Ectodermal cell (in vitro differentiated cells): ENCODE data around the gene BACE1-AS.

ENCODE experiments used
- H3K27ac ChIP-seq: 2 replicates; pipeline ENCODE4 v1.7.0; 2013; ENCODE audit warnings: mild to moderate bottlenecking, low read depth, low read length; ENCODE audit not compliant: insufficient read depth, poor library complexity, severe bottlenecking
- H3K27me3 ChIP-seq: 2 replicates; pipeline ENCODE4 v1.7.0; 2013; ENCODE audit warnings: mild to moderate bottlenecking, low read length; ENCODE audit not compliant: insufficient read depth, control insufficient read depth, poor library complexity, severe bottlenecking
- H3K36me3 ChIP-seq: one replicate; pipeline ENCODE4 v1.7.0; 2013; ENCODE audit warnings: low read length; ENCODE audit not compliant: control insufficient read depth, insufficient read depth
- H3K4me1 ChIP-seq: one replicate; pipeline ENCODE4 v1.7.0; 2013; ENCODE audit warnings: low read length; ENCODE audit not compliant: control insufficient read depth, insufficient read depth
- H3K4me3 ChIP-seq: 2 replicates; pipeline ENCODE4 v1.7.0; 2013; ENCODE audit warnings: low read depth, low read length, control low read depth; ENCODE audit not compliant: insufficient read depth
- H3K9me3 ChIP-seq: 2 replicates; pipeline ENCODE4 v1.7.0; 2013; ENCODE audit warnings: mild to moderate bottlenecking, low read length, moderate library complexity; ENCODE audit not compliant: control insufficient read depth
- WGBS, 2 experiments: methylation state at CpG; one replicate each; pipeline ENCODE4 v1.1.7; 2013; ENCODE audit warnings: missing lambda C conversion rate in 2 of 2; 5-methylcytosine and 5-hydroxymethylcytosine counted together

Gene BACE1-AS

DNA sequence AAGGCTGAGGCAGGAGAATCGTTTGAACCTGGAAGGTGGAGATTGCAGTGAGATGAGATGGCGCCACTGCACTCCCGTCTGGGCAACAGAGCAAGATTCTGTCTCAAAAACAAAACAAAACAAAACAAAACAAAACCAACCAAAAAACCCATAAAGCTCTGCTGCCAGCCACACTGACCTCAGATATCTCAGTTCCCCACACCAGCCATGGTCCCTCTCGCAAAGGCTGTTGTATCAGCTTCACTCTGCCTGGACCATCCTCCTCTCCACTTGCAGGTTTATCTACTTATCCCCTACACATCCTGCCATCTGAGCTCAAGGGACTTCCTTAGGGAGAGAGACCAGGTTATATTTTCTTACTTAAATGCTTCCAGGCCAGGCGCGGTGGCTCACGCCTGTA, 11.1 kb downstream of the BACE1-AS start:
- Histone ChIP-seq H3K9me3 (no peaks in the 10 kb centered on the region), H3K27ac (no peak overlapping the region), H3K4me3 (no peak overlapping the region), H3K36me3 (no peaks in the 10 kb centered on the region), H3K27me3 (no peaks in the 10 kb centered on the region), H3K4me1 (peaks cover 22% of the 10 kb centered on the region)
- WGBS, 2 experiments = 85 to 88% methylated on average over 7 of the region's 7 CpGs

DNA sequence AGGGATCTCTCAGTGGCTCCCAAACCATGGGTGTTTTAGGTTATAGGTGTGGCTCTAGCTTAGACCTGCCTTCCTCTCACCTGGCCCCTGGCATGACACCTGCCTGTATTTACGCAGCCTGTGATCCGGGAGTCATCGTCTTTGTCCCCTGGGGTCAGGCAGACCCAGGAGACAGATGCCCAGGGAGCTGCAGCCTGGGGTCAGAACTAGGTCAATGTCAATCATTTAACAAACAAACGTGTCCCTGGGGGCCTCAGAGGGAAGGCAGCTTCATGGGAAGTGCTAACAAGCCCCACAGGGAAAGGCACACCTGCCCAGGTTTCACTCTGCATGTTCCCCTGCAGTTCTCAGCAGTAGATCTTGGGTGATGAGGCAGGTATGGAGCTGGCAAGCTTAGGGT, 12.0 kb downstream of the BACE1-AS start:
- WGBS, 2 experiments = 74 to 76% methylated on average over 4 of the region's 4 CpGs
- no peak overlapping the region for H3K27ac ChIP-seq
- H3K4me3 ChIP-seq = no peak overlapping the region
- H3K36me3 ChIP-seq = no peaks in the 10 kb centered on the region
- peaks cover 22% of the 10 kb centered on the region for H3K4me1 ChIP-seq
- no peaks in the 10 kb centered on the region for H3K9me3 ChIP-seq
- no peaks in the 10 kb centered on the region for H3K27me3 ChIP-seq

DNA sequence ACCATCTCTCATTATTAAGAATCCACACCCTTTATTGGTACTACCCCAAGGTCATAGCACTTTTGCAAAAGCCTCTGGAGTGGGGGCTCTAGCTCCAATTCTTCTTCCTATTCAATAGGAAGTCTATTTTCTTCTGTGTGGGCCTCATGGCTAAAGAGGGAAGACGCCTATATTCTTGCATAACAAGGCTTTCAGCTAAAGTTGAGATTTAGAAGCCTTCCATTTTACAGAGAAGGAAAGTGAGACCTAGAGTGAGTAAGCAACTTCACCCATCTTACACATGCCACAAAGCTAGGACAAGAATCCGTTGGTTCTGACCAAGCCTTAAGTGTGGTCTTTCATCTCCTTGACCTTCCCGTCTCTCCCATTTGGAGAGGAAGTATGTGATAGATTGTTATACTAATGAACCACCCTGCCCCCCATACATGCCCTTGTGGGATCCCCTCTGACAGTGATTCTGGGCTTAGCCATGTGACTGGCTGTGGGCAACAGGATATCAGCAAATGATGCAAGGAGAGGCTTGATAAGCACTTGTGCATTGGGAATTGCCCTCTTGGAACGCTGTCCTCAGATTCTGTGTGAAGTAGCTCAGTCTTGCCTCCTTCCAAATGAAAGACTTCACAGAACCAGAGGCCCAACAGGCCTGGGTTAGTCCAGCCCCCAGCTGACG, 12.6 kb downstream of the BACE1-AS start:
- H3K9me3 ChIP-seq = no peaks in the 10 kb centered on the region
- 81 to 91% methylated on average over 4 to 5 of the region's 5 CpGs for WGBS, 2 experiments
- H3K36me3 ChIP-seq = no peaks in the 10 kb centered on the region
- H3K4me3 ChIP-seq = no peak overlapping the region
- no peak overlapping the region for H3K27ac ChIP-seq
- H3K4me1 ChIP-seq = peaks cover 22% of the 10 kb centered on the region
- H3K27me3 ChIP-seq = no peaks in the 10 kb centered on the region

DNA sequence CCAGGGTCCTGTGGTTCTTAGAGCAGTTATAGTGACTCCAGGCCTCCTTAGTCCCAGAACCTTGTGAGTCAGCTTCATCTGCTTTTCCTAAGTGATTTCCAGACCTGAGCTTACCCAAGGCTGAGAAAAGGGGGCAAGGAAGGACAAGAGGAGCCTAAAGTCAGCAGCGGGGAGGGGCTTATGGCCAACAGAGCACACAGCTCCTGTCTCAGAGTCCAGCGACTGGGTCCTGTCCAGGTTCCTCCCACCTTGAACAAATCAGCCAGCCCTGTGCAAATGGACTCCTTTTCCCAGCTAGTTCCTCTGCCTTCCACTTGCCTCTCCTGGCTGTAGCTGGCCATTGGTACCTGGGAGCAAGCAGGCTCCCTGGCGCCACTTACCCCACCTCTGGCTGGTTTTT, 14.0 kb downstream of the BACE1-AS start:
- Histone ChIP-seq H3K9me3 (no peaks in the 10 kb centered on the region), H3K4me3 (no peak overlapping the region), H3K36me3 (no peaks in the 10 kb centered on the region), H3K27me3 (no peaks in the 10 kb centered on the region), H3K27ac (no peak overlapping the region), H3K4me1 (peaks cover 8% of the 10 kb centered on the region)
- 90 to 95% methylated on average over 3 of the region's 3 CpGs for WGBS, 2 experiments

DNA sequence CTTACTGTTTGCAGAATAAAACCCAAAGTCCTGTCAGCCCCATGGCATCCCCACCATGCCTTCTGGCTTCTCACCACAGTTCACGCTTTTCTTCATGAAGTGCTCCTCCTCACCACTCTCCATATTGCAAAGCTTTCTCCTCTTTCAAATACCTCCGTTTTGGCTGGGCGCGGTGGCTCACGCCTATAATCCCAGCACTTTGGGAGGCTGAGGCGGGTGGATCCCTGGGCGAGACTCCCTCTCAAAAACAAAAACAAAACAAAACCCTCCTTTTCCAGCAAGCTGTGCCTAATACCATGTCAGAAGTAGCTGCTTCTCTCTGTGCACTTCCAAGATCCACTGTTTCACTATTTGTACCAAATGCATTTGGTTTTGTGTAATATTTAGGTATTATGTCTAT, 18.2 kb downstream of the BACE1-AS start:
- no peaks in the 10 kb centered on the region for H3K27me3 ChIP-seq
- H3K27ac ChIP-seq = no peak overlapping the region
- H3K4me3 ChIP-seq = no peak overlapping the region
- no peaks in the 10 kb centered on the region for H3K9me3 ChIP-seq
- no peaks in the 10 kb centered on the region for H3K4me1 ChIP-seq
- 90 to 94% methylated on average over 7 of the region's 7 CpGs for WGBS, 2 experiments
- no peaks in the 10 kb centered on the region for H3K36me3 ChIP-seq

DNA sequence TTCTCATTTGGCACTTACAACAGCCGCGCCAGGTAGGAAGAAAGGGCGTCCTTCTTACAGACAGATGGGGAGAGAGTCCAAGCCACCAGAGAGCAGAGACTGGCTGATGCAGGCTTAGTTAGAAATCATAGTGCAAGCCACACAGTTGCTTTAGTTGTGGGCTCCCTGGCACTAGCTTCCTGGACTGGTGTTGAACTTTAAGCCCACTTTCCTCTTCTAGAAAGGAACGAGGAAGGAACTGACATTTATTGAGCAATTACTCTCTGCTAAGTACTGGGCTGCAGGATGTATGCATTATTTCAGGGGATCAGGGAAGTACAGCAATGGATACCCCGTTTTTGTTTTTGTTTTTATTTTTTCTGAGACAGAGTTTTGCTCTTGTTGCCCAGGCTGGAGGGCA, 21.9 kb downstream of the BACE1-AS start:
- H3K4me1 ChIP-seq = peaks cover 7% of the 10 kb centered on the region
- 93 to 94% methylated on average over 5 of the region's 5 CpGs for WGBS, 2 experiments
- no peaks in the 10 kb centered on the region for H3K36me3 ChIP-seq
- H3K9me3 ChIP-seq = no peaks in the 10 kb centered on the region
- H3K27ac ChIP-seq = no peak overlapping the region
- peaks cover 7% of the 10 kb centered on the region for H3K27me3 ChIP-seq
- no peak overlapping the region for H3K4me3 ChIP-seq

DNA sequence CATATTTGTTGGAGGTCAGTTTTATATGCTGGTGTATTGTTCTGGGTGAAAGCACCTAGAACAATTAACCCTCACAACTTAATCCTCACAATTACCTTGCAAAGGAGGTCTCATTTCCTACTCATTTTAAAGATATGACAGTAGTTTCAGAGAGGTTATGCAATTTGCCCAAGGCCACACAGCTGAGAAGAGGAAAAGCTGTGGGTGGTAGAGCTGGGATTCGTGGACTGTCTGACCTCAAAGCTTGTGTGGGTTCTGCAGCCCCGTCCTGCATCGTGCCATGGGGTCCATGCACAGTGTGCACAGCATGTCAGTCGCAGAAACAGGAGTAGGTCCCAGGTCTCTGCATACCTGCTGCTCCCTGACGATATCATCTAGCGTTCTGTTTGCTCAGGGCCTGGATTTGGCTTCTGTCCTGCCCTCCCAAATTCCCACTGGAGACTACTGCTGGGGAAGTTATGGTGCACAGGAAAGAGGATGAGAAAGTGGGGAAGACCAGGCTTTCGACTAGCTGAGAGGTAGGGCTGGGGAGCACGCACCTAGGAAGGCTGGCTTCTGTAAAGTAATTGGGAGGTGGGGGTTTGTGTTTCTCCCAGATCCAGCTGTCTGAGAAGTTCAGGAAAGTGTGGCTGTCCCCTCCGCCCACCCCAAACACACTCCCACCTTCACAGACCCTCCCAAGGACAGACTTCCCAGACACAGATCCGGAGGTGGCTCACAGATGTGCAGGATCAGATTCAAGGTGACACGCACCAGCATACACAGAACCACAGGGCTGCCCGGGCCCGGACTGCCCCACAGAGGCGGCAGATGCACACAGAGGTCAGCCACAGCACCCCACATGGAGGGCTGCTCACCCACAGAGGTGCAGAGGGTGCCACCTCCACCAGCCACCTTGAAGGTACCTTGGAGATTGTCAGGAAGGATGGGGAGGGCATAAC, 23.0 kb downstream of the BACE1-AS start:
- 77 to 84% methylated on average over 14 of the region's 14 CpGs for WGBS, 2 experiments
- H3K27ac ChIP-seq = no peak overlapping the region
- H3K9me3 ChIP-seq = no peaks in the 10 kb centered on the region
- peaks cover 7% of the 10 kb centered on the region for H3K27me3 ChIP-seq
- H3K36me3 ChIP-seq = no peaks in the 10 kb centered on the region
- peak overlapping the region; percentile 67 for H3K4me3 ChIP-seq
- H3K4me1 ChIP-seq = peaks cover 7% of the 10 kb centered on the region

DNA sequence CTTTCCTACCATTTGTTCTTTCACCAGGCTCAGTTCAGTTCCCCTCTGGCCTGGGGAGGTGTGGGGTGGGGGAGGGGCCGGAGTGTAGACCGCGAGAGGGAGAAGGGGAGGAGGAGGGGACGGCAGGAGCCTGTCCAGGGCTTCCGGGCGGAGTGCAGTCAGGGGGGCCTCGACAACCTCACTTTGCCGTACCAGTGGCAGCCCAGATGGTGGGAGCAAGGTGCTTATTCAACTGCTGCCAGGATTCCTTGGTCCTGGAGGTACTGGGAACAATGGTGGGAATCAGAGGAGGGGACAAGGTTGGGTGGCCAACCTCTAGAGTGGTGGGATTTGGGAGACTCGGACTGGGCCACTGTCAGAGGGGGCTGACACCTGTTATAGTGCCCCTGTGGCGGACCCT, 23.7 kb downstream of the BACE1-AS start:
- H3K4me3 ChIP-seq = peak overlapping the region; percentile 67
- H3K36me3 ChIP-seq = no peaks in the 10 kb centered on the region
- peaks cover 7% of the 10 kb centered on the region for H3K4me1 ChIP-seq
- 24 to 29% methylated on average over 10 of the region's 10 CpGs for WGBS, 2 experiments
- peaks cover 7% of the 10 kb centered on the region for H3K27me3 ChIP-seq
- no peak overlapping the region for H3K27ac ChIP-seq
- H3K9me3 ChIP-seq = no peaks in the 10 kb centered on the region

DNA sequence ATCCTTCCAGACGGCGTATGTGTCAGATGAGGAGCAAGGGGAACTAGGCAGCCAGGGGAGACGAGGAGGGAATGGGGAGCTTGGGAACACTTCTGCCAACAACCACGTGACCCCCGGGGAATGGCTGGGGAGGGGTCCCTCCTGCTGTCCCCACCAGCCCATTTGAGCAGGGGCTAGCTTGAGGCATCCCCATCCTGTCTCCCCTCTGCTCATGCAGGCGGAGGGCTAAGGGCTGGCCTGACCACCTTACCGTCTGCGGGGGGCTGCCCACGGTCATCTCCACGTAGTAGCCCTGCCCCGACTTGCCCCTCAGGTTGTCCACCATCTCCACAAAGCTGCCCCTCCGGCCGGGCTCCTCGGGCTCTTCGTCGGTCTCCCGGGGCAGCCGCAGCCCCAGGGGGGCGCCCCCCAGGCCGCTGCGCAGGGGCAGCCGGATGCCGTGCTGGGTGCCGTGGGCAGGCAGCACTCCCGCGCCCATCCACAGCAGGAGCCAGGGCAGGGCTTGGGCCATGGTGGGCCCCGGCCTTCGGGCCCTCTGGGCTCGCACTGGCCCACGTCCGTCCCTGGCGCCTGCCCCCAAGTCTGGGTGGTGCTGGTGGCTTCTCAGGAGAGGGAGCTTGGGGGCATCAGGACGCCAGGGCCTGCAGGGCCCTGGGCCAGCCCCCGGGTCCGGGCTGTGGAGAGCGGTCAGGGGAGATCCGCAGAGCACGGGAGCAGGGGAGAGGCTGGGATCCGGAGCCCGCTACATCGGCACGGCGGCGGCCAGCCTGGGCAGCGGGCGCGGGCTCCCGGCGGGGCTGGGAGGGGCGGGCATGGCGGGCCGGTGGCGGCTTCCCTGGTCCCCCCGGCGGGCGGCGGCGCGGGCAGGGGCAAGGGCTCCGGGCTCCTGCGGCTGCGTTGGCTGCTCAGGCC, 24.4 kb downstream of the BACE1-AS start:
- Histone ChIP-seq H3K9me3 (no peaks in the 10 kb centered on the region), H3K4me1 (peaks cover 7% of the 10 kb centered on the region), H3K27ac (no peak overlapping the region), H3K36me3 (no peaks in the 10 kb centered on the region), H3K27me3 (peaks cover 7% of the 10 kb centered on the region), H3K4me3 (peak overlapping the region; percentile 67)
- WGBS, 2 experiments = 4 to 5% methylated on average over 62 of the region's 62 CpGs
